HepG2 (cell line): ENCODE results near the gene APBB3. TPM values are rescaled to one million over a fixed set of nuclear protein-coding genes. Genes with fewer than 3 reads are reported as not detected.

Experiments used
- ATAC-seq: fragments of 200-7000 bp; cut with Tn5 transposase; 3 replicates; pipeline ENCODE4 v1.9.1; 2020; ENCODE audit warnings: mild to moderate bottlenecking, moderate library complexity
- BruUV-seq: library from RNA; stranded (reverse); fragments of 400-500 nt; replicated peaks from 2 replicates; lab custom pipeline; 2021; lab: Mats Ljungman, UMichigan
- CTCF ChIA-PET: fragments of 300-600 bp; formaldehyde crosslinking; extraction: SDS; loops from one replicate; lab custom pipeline; 2021; ENCODE audit warnings: low total read pairs, inconsistent platforms, low intra/inter-chr PET ratio; lab: Yijun Ruan, JAX
- POLR2A ChIA-PET: fragments of 350-600 bp; sonication (Branson Sonifier 250); formaldehyde crosslinking; loops from one replicate; lab custom pipeline; 2020; ENCODE audit warnings: antibody characterized with exemption, inconsistent platforms; lab: Yijun Ruan, JAX
- DNase-seq: peaks from one replicate; pipeline ENCODE4 v3.0.0-alpha.2; 2015; ENCODE audit warnings: low spot score
- FAIRE-seq: peaks from 3 replicates; lab custom pipeline; 2011; peaks lifted over from hg19 to GRCh38; lab: Jason Lieb, UNC
- H2AFZ ChIP-seq: one replicate; pipeline ENCODE4 v1.6.1; 2011; ENCODE audit warnings: low read length, inconsistent platforms
- H3K27ac ChIP-seq: fragments of 300-600 bp; 3 replicates; pipeline ENCODE4 v1.8.0; 2011; ENCODE audit warnings: mixed run types, mild to moderate bottlenecking, mixed read lengths, low read length, inconsistent platforms; ENCODE audit not compliant: insufficient read depth; ENCODE audit errors: extremely low read length
- H3K27me3 ChIP-seq, 2 experiments: fragments of 200-600 bp in 1 of 2; 2 replicates in 1 of 2; 3 replicates in 1 of 2; pipeline versions ENCODE4 v1.6.0 to v1.8.0; 2011; ENCODE audit warnings: low read length in 2 of 2, mild to moderate bottlenecking in 2 of 2, moderate library complexity in 2 of 2, inconsistent platforms in 1 of 2; ENCODE audit not compliant: insufficient read depth in 2 of 2, control insufficient read depth in 1 of 2
- H3K36me3 ChIP-seq, 2 experiments: fragments of 200-600 bp in 1 of 2; replicated peaks in 1 of 2; 2 replicates in 1 of 2; 3 replicates in 1 of 2; pipeline versions ENCODE4 v1.5.1 to v1.8.0; 2011; ENCODE audit warnings: low read length in 2 of 2, inconsistent platforms in 1 of 2; ENCODE audit not compliant: insufficient read depth in 2 of 2, control insufficient read depth in 1 of 2
- H3K4me1 ChIP-seq: 2 replicates; pipeline ENCODE4 v1.5.1; 2012; ENCODE audit warnings: low read length, inconsistent platforms; ENCODE audit not compliant: insufficient read depth
- H3K4me2 ChIP-seq: 2 replicates; pipeline ENCODE4 v1.6.0; 2011; ENCODE audit warnings: low read depth, low read length, inconsistent platforms
- H3K4me3 ChIP-seq, 3 experiments: fragments of 200-600 bp in 1 of 3; sonication (generic), shearing (Covaris generic) in 1 of 3; replicated peaks in 1 of 3; 2 replicates each; pipeline ENCODE4 v1.5.1; 2011 to 2016; ENCODE audit warnings: low read length in 3 of 3, inconsistent platforms in 2 of 3, low read depth in 2 of 3, mild to moderate bottlenecking in 2 of 3, control low read depth in 1 of 3, mixed read lengths in 1 of 3; ENCODE audit not compliant: insufficient read depth in 1 of 3
- H3K79me2 ChIP-seq: one replicate; pipeline ENCODE4 v1.6.1; 2011; ENCODE audit warnings: low read length, inconsistent platforms; ENCODE audit not compliant: insufficient read depth
- H3K9ac ChIP-seq: 2 replicates; pipeline ENCODE4 v1.6.0; 2011; ENCODE audit warnings: mild to moderate bottlenecking, low read depth, low read length, inconsistent platforms; ENCODE audit not compliant: insufficient read depth
- H3K9me3 ChIP-seq: 2 replicates; pipeline ENCODE4 v1.5.1; 2012; ENCODE audit warnings: mild to moderate bottlenecking, low read length
- H4K20me1 ChIP-seq: 2 replicates; pipeline ENCODE4 v1.6.0; 2011; ENCODE audit warnings: inconsistent platforms, mild to moderate bottlenecking, low read length, moderate library complexity; ENCODE audit not compliant: insufficient read depth
- ARNT ChIP-seq: fragments of 450-650 bp; IDR thresholded peaks from 2 replicates; pipeline ENCODE4 v1.6.1; 2017
- CBX5 ChIP-seq: sonication (generic); formaldehyde crosslinking; IDR thresholded peaks from 2 replicates; pipeline ENCODE4 v1.4.0; 2020; ENCODE audit warnings: missing genetic modification reagents, borderline replicate concordance
- NR1H2 ChIP-seq: sonication (generic); formaldehyde crosslinking; IDR thresholded peaks from 2 replicates; pipeline ENCODE4 v1.8.1; 2022; ENCODE audit warnings: low read depth, missing genetic modification reagents, borderline replicate concordance
- ZBTB42 ChIP-seq: sonication (generic); formaldehyde crosslinking; IDR thresholded peaks from 2 replicates; pipeline ENCODE4 v1.5.0; 2020; ENCODE audit warnings: mild to moderate bottlenecking, missing genetic modification reagents
- ZBTB7B ChIP-seq: sonication (generic); formaldehyde crosslinking; IDR thresholded peaks from 2 replicates; pipeline ENCODE4 v1.4.0; 2020; ENCODE audit warnings: missing genetic modification reagents
- ZNF124 ChIP-seq: sonication (generic); formaldehyde crosslinking; IDR thresholded peaks from 2 replicates; pipeline ENCODE4 v1.4.0; 2020; ENCODE audit warnings: missing genetic modification reagents
- WGBS: methylation state at CpG from one replicate; pipeline ENCODE4 v1.1.6; 2017; ENCODE audit warnings: low lambda C conversion rate; 5-methylcytosine and 5-hydroxymethylcytosine counted together
- in situ Hi-C: cut with HindIII; loops from 2 replicates; pipeline ENCODE4 v1.10.0; 2017; ENCODE audit warnings: low pct_unique_long_range_greater_than_20kb; ENCODE audit not compliant: extremely low pct_ligation_motif_present
- intact Hi-C: fragments of 100-400 bp; cut with micrococcal nuclease; formaldehyde crosslinking; loops from one replicate; pipeline ENCODE4 v1.10.0; 2022; ENCODE audit not compliant: unreplicated experiment
- polyA plus RNA-seq, 8 experiments: library from polyadenylated mRNA; depleted of rRNA in 3 of 8; stranded (reverse) in 7 of 8; unstranded in 1 of 8; fragments of >200 nt; fragmentation: Illumina TruSeq in 4 of 8; extraction: Trizol in 4 of 8; gene quantifications; 2 replicates each; pipeline versions ENCODE4 v1.2.1 to v1.2.3, GENCODE V29; 2011 to 2016; ENCODE audit warnings: low read depth in 4 of 8, missing spikeins in 1 of 8, mixed read lengths in 1 of 8; ENCODE audit not compliant: insufficient read depth in 1 of 8
- total RNA-seq, 5 experiments: library from RNA; depleted of rRNA; stranded (reverse); fragments of >200 nt; fragmentation: Illumina TruSeq; extraction: Trizol; gene quantifications; 2 replicates each; pipeline ENCODE4 v1.2.3, GENCODE V29; 2016; ENCODE audit warnings: low read depth in 1 of 5
- TF ChIP-seq, protein P1 (sequence below): sonication (generic); formaldehyde crosslinking; IDR thresholded peaks from one replicate; pipeline ENCODE4 v1.5.1; 2020; ENCODE audit warnings: mild to moderate bottlenecking, missing genetic modification reagents; ENCODE audit errors: not compliant biosample characterization

The APBB3 gene
- total and polyA plus RNA-seq, 2 of the 13 experiments (the other 11 are each of a cell fraction or from before 2014, with no cell fraction given) = 0.38 to 0.78 TPM

GRCh38 chr5:140540227-140540626 lies 24.2 kb downstream of the APBB3 start:
- CTCF ChIA-PET = no interaction called here
- H3K4me2 ChIP-seq = no peak overlapping the region
- H3K4me3 ChIP-seq = no peak overlapping the region
- H2AFZ ChIP-seq = no peak overlapping the region
- no peaks in the 10 kb centered on the region; the same call in 1 of the 2 replicates for H3K4me1 ChIP-seq
- H3K9ac ChIP-seq = no peak overlapping the region
- in situ Hi-C loops = no loop called here
- H3K27ac ChIP-seq = no peak overlapping the region
- H3K9me3 ChIP-seq = no peaks in the 10 kb centered on the region
- DNase-seq (no peak), ATAC-seq (no peak), FAIRE-seq (no peak)
- H3K36me3 ChIP-seq = peaks cover 6 to 66% of the 10 kb centered on the region in 2 experiments
- H3K27me3 ChIP-seq = no peaks in the 10 kb centered on the region
- H4K20me1 ChIP-seq = no peaks in the 10 kb centered on the region
- WGBS = 100% methylated on average over 1 of the region's 1 CpG
- intact Hi-C loops = no loop called here
- no TSS peak for BruUV-seq
- H3K79me2 ChIP-seq = no peaks in the 10 kb centered on the region
- TF ChIP-seq, protein P1, sequence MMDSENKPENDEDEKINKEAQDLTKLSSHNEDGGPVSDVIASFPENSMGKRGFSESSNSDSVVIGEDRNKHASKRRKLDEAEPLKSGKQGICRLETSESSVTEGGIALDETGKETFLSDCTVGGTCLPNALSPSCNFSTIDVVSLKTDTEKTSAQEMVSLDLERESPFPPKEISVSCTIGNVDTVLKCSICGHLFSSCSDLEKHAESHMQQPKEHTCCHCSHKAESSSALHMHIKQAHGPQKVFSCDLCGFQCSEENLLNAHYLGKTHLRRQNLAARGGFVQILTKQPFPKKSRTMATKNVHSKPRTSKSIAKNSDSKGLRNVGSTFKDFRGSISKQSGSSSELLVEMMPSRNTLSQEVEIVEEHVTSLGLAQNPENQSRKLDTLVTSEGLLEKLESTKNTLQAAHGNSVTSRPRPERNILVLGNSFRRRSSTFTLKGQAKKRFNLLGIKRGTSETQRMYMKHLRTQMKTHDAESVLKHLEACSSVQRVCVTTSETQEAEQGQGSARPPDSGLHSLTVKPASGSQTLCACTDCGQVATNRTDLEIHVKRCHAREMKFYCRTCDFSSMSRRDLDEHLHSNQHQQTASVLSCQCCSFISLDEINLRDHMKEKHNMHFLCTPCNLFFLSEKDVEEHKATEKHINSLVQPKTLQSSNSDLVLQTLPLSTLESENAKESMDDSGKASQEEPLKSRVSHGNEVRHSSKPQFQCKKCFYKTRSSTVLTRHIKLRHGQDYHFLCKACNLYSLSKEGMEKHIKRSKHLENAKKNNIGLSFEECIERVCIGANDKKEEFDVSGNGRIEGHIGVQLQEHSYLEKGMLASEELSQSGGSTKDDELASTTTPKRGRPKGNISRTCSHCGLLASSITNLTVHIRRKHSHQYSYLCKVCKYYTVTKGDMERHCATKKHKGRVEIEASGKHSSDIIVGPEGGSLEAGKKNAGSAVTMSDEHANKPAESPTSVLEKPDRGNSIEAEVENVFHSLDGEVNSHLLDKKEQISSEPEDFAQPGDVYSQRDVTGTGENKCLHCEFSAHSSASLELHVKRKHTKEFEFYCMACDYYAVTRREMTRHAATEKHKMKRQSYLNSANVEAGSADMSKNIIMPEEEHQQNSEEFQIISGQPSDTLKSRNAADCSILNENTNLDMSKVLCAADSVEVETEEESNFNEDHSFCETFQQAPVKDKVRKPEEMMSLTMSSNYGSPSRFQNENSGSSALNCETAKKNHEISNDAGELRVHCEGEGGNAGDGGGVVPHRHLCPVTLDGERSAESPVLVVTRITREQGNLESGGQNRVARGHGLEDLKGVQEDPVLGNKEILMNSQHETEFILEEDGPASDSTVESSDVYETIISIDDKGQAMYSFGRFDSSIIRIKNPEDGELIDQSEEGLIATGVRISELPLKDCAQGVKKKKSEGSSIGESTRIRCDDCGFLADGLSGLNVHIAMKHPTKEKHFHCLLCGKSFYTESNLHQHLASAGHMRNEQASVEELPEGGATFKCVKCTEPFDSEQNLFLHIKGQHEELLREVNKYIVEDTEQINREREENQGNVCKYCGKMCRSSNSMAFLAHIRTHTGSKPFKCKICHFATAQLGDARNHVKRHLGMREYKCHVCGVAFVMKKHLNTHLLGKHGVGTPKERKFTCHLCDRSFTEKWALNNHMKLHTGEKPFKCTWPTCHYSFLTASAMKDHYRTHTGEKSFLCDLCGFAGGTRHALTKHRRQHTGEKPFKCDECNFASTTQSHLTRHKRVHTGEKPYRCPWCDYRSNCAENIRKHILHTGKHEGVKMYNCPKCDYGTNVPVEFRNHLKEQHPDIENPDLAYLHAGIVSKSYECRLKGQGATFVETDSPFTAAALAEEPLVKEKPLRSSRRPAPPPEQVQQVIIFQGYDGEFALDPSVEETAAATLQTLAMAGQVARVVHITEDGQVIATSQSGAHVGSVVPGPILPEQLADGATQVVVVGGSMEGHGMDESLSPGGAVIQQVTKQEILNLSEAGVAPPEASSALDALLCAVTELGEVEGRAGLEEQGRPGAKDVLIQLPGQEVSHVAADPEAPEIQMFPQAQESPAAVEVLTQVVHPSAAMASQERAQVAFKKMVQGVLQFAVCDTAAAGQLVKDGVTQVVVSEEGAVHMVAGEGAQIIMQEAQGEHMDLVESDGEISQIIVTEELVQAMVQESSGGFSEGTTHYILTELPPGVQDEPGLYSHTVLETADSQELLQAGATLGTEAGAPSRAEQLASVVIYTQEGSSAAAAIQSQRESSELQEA (CRISPR knock-in tag) = no peak
- TF ChIP-seq ARNT = no peak
- no peak for TF ChIP-seq ZBTB42 (CRISPR knock-in tag)
- TF ChIP-seq NR1H2 = no peak
- no peak for TF ChIP-seq ZBTB7B (CRISPR knock-in tag)
- no peak for TF ChIP-seq CBX5 (CRISPR knock-in tag)
- TF ChIP-seq ZNF124 (CRISPR knock-in tag) = no peak
- POLR2A ChIA-PET = no interaction called here
